Caki2 (cell line): ENCODE results near the gene RPL35. TPM values are rescaled to one million over a fixed set of nuclear protein-coding genes. Genes with fewer than 3 reads are reported as not detected.

ENCODE experiments used
- DNase-seq: peaks from one replicate; pipeline ENCODE4 v3.0.0-alpha.2; 2015; ENCODE audit warnings: low read depth
- in situ Hi-C: cut with HindIII; loops from 2 replicates; pipeline ENCODE4 v1.10.0; 2016; ENCODE audit warnings: low sequenced_read_pairs, low pct_unique_long_range_greater_than_20kb, mixed read lengths
- total RNA-seq: library from RNA; depleted of rRNA; stranded (reverse); fragments of >200 nt; shearing (Covaris generic); gene quantifications from 2 replicates; pipeline ENCODE4 v1.2.3, GENCODE V29; 2014; ENCODE audit warnings: low replicate concordance

The RPL35 gene
- total RNA-seq, 1 experiment from 2014 or later: 1,626 TPM

DNA sequence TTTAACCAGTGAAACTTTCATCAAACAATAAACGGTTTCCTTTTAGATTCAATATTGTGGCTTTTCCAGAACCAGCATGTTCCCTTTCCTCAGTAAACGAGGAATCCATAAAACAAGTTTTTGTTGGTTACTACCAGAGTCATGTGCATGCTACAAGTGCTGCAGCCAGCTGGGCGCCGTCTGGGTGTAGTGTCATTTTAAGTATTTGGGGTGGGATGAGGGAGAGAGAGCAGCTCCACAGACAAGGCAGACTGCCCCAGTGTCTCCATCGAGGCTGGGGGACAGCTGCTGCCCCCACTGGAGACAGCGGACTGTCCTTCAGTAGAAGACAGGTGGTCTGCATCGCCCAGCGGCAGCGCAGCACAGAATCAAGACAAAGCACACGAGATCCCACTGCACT, 17.5 kb upstream of the RPL35 start:
- in situ Hi-C loops: no loop called here
- DNase-seq: no peak

DNA sequence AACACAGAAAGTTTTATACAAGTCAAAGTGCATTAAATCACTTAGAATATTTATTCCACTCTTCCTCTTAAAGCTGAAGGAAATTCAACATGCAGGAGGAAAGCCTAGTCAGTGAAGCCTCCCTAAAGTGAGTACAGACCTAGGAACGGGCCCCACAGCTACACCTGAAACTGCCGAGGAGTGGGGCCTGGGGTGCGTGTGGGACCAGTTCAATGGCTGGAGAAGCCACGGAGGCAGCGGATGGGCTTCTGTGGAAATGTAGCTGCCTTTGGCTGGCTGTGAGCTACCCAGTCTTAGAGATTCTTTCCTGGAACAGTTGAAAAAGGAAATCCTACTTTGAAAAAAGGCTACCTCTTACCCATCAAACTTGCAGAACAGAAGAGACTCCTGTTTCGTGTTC, 16.8 kb upstream of the RPL35 start:
- no peak for DNase-seq
- in situ Hi-C loops: no loop called here

DNA sequence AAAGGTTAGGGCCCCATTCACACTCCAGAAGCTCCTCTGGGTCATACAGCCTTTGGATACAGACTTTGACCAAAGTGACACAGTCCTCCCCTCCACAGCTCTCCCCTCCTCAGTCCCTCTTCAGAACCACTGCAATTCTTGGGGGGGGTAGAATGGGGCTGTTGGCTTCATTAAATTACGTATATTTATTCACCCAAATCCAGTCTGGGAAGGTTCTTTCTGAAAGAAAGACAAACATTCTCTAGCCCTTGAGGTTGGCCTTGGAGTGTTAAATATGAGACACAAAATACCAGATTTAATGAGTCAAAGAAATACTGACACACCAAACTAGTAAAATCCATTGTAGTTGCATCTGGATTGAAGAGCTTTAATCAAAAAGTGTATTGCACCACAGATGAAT, 16.3 kb upstream of the RPL35 start:
- DNase-seq: no peak
- in situ Hi-C loops: no loop called here

DNA sequence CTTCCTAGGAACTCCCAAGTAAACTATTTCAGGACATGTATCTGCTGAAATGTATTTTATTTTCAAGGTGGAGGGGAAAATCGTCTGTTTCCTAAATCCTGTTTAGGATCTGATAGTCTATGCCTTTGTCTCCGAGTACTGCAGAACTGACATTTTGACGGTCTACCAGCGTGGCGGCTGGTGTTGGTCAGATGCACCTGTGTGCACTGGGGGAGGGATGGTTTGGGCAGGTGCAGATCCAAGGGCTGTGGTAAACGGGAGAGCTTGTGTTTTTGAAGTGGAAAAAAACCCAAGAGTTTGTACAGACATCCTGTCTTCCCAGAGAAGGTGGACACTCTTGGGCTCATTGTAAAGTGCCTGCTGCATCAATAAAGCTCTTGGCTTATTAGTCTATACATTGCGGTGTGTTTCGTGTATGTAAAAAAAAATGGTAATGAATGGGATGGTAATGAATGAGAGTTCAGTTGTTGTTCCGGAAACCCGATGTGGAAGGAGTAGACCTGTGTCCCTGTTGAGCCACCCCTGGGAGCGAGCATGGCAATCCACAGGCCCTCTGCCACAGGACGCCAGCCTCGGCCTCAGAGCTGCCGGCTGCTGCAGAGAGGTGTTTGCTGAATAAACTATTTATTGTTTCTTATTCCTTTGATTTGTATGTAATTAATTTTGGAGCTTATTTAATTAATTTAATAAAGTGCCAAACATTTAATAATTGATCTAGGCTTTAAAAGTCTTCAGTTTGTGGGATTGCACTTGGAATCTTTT, 15.4 kb upstream of the RPL35 start:
- DNase-seq: no peak
- in situ Hi-C loops: no loop called here

DNA sequence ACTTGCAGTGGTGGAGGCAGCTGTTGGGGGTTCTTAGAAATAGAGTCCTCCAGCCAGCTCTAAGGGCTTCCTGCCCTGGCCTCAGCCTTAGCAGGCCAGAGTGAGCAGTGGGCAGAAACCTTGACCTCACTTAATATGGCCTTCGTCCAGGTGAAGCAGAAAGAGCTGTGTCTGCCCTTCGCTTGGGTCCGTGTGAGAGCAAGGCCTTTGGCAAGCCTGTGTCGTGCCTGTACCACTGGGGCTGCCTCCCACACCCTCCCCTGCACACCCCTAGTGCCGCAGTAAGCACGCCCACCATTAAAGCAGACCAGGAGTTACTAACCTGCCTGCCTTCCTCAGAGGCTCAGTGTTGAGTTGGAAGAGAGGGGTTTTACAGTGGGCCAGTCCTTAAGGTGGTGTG, 13.7 kb upstream of the RPL35 start:
- DNase-seq: no peak
- in situ Hi-C loops: no loop called here

DNA sequence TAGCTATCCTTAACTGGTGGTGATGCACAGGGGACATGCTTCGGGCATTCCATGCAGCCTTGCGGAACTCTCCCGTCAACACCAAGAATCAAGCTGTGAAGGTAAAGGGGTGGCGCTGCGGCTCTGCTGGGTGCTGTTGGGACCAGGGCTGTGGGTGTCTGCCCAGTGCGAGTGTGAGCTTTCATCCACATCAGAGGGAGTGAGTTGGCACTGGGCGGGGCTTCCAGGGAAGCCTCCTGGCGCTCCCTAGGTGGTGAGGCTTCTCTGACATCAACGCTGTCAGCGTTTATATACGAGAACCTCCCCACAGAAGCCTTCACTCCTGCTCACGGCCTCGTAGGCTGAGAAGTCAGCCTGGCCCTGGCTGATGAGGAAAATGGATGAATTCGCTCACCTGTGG, 11.9 kb upstream of the RPL35 start:
- DNase-seq: peak; percentile 72
- in situ Hi-C loops: no loop called here

DNA sequence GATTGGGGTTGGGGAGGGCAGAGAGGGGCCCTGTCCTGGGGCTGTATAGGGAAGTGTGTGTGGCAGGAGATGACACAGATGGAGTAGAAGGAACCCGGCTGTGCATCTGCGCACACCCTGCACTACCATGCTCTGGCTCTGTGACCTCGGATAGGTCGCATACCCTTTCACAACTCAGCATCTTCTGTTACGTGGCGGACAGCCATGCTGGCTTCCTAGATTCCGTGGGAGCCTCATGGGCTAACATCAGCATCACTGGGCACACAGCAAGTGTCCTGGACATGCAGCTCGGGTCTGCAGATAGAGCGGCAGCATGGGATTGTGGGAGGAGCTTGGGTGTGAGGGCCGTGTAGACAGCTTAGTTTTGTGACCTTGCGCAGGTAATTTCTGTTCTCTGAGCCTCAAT, 9.4 kb upstream of the RPL35 start:
- in situ Hi-C loops: no loop called here
- no peak for DNase-seq

DNA sequence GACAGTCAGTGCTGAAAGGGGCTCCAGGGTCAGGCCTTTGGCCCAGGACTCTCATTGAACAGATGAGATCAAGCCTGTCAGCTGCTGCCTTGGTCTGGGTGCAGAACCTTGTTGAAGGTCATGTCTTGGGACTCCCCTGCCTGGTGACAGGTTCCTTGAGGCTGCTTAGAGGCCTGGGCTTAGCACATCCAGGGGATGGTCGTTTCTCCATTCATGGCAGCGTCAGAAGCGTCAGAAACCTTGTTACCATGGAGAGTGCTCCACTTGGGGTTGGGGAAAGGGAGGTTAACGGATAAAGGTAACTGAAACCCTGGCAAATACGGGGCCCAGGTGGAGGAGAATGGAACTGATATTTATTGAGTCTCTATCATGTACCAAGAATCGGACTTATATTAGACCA, 9.0 kb upstream of the RPL35 start:
- DNase-seq: no peak

DNA sequence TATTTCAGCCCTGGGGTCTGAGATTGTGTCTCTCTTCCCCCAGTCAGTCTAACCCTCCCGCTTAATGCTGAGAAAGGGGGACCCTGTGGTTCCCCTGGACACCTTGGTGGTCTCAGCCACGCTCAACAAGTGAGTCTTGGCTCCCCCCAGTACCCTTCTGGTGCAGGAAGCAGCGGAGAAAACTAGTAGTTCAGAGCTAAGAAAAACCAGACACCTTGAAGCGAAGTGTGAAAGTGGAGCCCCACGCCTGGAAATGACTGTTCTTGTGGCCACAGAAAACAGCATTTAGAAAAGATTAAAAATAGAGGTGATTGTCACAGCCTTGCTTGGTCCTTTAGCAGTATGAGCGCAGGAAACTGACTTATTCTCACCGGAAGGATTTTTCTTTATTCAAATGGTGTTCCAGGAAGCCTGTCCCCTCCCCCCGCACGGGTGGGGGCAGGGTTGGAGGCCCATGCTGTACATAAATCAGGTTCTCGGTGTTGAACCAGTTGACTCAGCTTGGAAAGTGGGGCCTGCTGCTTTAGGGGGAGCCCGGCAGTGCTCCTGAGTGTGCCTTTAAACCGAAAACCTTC, 8.3 kb upstream of the RPL35 start:
- in situ Hi-C loops: no loop called here
- DNase-seq: peak; percentile 39

More for the DNA sequence above, 9.0 kb upstream of the RPL35 start:
- in situ Hi-C loops: no loop called here

DNA sequence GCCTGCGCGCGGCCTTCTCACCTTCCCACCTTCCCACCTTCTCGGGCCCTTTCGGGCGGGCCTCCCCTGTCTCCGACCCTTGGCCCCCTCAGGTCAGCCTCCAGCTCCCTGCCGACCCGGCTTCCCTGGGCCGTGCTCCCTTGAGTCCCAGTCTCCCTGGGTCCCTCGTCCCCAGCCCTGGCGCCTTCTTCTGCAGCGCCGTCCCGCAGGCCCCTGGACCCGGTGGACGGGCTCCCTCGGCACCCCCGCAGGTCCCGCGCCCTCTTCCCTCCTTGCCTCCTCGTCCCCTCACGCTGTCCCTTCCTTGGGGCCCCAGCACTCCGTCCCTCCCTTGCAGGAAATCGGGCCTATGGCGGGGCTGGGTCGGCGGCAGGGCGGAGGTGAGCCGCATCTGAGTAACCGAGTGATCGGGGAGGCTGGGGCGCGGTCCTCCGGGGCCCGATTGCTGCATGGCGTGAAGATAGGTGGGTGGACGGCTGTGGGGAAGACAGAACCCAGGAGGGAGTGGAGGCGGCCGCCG, 7.8 kb upstream of the RPL35 start:
- in situ Hi-C loops: no loop called here
- no peak for DNase-seq

DNA sequence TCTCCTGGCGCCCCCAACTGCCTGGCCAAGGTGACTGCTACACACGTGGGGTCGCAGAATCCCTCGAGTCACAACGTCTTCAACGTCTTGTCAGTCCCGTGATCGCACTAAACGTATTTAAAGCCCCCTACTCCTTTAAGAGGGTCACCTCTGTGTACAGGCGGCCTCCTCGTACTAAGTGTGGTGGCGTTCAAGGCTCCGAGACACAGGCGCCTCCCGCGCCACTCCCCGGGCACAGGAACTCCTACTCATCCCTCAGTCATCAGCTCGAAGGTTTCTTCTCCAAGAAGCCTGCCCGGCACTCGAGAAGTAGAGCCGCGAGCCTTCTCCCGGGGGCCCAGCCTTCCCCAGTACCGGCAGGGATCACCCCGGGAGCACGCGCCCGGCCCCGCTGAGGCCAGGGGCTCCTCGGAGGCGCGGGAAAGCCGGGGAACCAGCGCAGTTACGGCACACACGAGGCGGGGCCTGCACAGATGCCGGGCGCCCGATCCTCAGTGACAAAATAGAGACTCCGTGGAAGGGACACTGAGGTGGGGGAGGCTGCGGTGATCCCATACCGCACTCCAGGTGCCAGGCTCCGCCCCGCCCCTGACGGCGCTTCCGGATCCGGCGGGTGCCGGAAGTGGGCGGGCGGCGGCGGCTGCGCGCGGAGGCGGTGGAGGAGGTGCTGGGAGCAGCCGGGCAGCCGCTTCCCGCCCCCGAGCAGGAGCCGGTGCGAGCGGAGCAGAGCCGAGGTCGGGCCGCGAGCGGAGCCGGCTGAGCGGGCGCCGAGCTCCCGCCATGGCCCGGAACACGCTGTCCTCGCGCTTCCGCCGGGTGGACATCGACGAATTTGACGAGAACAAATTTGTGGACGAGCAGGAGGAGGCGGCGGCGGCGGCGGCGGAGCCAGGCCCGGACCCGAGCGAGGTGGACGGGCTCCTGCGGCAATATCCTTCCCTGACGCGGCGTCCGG, 7.0 kb upstream of the RPL35 start:
- DNase-seq: peak; percentile 83
- in situ Hi-C loops: no loop called here

DNA sequence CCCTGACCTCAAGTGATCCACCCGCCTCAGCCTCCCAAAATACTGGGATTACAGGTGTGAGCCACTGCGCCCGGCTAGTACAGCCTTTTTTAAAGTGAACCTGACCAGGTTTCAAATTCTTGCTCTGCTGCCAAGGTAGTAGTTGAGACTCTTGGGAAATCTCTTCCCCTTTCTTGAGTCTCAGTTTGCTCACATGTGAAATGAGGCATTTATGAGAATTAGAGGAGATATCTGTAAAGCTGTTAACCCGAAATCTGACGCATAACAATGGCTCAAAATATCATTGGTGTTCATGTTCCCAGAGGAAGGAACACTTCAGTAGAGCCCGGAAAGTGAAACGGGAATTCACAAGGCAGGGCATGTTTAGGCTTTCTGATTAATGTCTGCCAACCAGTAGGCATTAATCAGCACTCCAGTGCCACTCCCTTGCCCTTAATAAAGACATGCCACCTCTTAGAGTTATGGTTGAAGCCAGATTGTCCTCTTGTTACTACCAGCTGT, 1.7 kb upstream of the RPL35 start:
- in situ Hi-C loops: no loop called here
- DNase-seq: peak; percentile 15

DNA sequence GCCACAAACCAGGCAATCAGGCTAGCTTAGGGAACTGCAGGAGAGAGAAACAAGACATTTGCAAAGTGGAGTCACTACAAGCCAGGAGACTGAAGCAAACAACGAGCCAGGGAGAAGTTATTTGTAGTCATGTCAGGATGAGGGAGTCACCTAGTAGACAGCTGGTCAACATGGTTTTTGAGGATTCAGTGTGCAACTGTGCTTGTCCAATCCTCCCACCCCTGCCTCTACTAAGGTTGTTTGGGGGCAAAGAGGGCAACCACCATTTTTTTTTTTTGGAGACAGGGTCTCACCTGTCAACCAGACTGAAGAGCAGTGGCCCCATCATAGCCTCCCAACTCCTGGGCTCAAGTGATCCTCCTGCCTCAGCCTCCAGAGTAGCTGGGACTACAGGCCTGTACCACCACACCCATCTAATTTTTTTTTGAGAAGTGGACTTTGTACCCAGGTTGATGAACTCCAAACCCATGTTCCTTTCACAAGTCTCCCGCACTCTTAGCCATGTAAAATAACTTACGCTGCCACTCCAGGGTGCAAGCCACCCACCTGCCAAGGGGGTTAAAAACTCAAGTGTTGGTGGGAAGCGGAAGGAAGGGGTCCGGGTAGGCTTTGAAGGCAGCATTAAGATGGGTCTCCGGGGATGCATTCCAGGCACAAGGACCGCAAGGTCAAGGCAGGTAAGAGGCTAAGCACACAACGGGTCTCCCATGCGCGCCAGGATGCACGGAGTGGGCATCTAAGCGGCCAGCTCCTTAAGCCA, 995 bp downstream of the RPL35 start:
- in situ Hi-C loops: no loop called here
- no peak for DNase-seq

DNA sequence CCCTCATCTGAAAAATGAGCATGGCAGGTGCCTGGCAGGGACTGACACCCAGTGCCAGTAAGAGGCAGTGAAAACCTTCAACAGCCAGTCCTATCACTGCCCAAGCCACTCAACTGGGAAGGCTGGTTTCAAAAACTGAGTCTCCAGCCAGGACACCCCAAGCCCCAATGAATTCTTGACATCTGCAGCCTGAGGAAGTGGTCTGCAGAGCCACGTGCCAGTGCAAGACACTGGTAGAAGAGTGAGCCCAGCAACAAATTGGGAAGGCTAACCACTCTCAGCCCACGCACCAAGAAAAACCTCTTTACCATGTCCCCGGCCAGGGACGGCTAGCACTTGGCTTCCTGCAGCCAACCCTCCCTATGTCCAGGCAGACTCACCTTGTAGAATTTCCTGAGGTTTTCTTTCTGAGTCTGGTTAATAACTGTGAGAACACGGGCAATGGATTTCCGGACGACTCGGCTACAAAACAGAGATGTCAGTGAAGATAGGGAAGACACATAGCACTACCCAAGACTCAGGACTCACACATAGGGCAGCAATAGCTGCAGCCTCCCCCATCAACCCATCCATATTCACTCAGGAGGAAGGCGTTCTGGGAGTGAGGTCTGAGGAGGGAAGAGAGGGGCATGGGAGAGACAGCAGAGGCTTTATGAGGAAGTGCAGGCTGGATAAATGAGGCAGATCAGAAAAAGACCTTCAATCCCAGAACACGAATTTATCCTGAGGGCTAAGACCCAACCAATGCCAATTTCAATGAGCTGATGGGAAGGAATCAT, 1.8 kb downstream of the RPL35 start:
- in situ Hi-C loops: no loop called here
- no peak for DNase-seq

DNA sequence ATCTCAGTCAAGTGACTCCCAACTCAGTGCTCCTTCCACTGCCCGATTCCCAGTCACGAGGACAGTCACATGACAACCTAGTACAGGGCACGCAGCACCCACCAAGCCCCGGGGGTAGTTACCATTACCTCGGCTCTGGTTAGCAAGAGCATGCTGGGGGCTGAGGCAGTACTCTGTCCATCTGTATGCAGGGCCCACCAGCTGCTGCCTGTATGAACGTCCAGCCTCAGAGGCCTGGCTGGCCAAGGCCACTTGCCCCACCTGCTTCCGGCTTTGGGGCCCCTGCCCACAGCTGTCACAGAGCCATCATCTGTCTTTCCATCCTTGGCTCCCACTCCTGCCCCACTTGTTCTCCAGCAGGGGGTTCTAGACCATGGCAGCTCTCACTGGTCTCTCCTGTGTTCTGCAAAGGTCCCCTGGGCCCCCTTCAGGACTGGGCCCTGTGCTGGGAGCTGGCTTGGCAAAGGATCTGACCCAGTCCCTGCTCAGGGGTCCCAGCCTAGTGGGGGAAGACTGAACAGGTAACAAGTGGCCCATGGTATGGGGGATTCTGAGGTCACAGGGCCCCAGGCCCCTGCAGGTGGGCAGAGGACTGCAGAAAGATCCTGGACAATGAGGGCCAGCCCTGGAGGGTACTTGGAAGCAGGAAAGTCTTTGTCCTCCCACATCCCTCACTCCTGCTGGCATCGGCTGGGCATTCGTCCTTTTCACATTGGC, 3.3 kb downstream of the RPL35 start:
- no peak for DNase-seq
- in situ Hi-C loops: no loop called here

DNA sequence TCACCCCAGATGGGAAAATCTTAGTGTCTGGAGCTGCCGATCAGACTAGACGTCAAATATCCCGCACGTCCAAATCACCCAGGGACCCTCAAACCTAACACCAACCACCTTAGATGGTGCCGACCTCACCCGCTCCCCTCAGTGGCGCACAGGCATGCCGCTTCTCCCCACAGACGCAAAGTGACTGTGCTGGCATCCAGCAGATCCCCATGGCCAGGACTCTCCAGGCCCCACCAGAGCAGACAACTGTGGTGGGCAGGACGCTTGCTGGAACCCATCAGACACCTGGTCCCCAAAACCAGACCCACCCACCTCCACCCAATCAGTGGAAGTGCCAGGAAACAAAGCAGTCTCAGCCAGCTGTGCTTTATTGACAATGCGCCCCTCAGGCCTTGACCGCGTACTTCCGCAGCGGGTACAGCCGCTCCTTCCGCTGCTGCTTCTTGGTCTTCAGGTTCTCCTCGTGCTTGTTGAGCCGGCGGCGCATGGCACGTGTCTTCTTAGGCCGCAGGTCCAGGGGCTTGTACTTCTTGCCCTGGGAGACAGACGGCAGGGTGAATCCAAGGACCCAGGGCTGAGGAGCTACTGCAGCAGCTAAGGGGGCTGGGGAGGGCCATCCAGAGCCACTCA, 4.1 kb downstream of the RPL35 start:
- in situ Hi-C loops: no loop called here
- no peak for DNase-seq
